Left renal pelvis (tissue), 4 donors: ENCODE results near the gene GRID1. TPM values are rescaled to one million over a fixed set of nuclear protein-coding genes. Genes with fewer than 3 reads are reported as not detected.

Experiments
- DNase-seq, 4 donors: peaks; one replicate each; pipeline ENCODE4 v3.0.0-alpha.2; 2013; ENCODE audit warnings: low read depth in 4 of 4, low spot score in 3 of 4
- polyA plus RNA-seq, 4 donors: library from polyadenylated mRNA; unstranded; fragments of 120-200 nt; gene quantifications; one replicate each; pipeline ENCODE4 v1.2.1, GENCODE V29; 2013; ENCODE audit not compliant: insufficient read length in 4 of 4

The GRID1 gene
- polyA plus RNA-seq, 4 donors, result 1.6 to 5.4 (median 1.9) TPM

DNA sequence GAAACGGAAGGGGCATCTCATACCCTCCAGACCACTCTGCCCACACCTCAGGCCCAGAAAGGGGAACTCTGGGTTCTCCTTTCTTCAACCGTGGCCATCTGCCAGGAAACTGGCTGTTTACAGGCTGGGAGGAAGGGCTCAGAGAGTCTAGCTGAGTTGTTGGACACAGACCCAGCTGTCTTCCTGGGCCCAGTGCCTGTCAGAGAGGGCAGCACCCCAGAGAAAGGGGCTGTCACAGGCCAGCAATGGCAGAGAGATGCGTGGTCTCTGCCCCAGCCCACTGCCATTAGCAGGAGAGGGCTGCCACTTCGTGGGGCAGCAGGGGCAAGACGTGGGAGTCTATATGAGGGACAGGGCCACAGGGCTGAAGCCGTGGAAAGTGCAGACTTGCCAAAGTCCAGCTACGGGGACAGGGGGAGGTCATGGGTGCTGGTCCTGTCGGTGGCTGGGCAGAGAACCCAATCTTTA lies 11.0 kb downstream of the GRID1 start:
- DNase-seq, result no peak

DNA sequence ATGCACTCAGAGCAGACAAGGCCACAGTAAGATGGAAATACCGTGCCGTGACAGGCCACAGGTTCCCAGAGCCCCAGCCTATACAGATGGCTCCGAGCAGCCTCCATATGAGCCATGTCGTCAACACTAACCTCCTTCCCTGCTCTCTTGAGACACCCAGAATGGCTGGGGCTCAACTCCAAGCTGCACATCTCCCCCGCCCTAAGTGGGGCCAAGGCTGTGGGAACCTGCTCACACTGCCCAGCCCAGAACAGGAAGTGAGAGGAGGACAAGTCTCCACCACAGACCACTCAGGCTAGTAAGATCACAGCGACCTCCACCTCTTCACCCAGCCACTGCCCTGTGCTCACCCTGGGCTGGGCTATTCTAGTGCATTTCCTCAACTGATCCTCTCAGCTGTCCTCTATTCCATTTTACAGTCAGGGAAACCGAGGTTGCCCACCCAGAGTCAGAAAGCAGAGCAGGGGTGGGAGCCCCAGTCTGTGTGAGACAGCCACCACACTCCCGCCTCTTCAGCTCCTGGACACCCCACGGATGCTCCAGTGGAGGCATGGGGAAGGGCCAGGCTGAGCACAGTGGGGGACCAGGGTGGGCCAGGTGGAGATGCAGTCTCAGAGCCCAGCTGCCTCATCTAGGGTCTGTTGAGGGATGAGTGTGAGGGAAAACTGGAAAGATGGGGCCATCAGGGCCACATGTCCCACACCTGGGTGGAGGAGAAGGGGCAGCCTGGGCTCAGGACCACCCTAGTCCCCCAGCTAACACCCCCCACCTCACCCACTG lies 11.6 kb downstream of the GRID1 start:
- no peak for DNase-seq

DNA sequence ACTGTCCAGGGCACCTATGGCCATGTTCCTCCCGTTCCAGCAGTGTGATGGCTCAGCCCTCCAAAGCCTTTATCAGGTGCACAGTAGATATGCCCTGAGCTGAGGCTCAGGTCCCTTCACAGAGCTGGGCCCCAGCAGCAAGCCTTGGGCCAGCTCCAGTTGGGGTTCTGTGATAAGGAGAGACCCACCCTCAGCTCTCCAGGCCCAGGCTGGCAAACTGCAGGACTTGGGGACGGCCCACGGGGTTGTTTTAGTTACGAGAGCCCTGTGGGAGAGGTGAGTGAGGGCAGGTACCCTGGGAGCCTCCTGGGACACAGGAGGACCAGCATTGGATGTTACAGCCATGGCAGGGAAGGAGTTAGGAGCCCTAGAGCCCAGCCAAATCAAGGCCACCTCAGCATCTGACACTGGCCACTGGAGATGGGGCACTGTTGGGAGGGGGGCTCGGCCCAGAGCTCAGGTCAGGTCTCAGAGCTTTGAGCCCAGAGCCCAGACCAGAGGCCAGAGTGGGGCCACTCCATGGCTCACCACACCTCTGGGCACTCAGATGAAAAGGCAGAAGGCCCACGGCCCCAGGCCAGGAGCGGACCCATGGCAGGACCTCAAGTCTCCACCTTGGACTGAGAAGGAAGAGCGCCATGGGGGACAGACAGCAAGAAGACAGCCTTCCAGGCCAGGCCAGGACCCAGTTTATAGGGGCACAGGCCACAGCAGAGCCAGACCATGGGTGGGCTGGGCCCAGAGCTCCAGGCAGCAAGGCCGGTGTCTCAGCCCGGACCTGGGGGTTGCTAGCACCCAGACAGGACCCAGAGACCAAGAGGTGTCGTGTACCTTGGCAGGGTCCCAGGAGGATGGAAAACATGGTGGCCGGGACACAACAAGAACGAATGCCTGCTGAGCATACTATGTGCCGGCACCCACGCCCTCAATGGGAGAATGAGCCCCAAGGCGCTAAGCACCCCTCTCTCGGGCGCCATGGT lies 12.8 kb downstream of the GRID1 start:
- DNase-seq, result no peak

DNA sequence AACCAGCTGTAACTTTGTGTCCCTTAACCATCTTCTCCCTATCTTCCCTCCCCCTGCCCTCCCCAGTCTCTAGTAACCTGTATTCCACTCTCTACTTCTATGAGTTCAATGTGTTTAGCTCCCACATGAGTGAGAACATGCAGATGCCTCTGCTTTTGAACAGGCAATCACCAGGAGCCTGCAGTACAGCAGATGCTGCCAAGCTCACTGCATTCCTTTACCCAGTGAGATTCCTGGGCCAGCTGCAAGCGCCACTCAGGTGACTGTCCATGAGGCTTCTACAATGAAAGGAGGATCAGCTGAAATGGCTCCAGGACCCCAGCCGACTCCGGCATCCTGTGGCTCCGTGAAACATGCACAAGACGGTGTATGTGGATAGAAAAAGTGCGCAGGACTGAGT lies 15.7 kb downstream of the GRID1 start:
- no peak for DNase-seq

GRCh38 chr10:86349940-86350630 lies 16.5 kb downstream of the GRID1 start:
- DNase-seq, result no peak

- DNase-seq, result no peak
Observed at GRCh38 chr10:86349474-86349873, 17.1 kb downstream of the GRID1 start.

DNA sequence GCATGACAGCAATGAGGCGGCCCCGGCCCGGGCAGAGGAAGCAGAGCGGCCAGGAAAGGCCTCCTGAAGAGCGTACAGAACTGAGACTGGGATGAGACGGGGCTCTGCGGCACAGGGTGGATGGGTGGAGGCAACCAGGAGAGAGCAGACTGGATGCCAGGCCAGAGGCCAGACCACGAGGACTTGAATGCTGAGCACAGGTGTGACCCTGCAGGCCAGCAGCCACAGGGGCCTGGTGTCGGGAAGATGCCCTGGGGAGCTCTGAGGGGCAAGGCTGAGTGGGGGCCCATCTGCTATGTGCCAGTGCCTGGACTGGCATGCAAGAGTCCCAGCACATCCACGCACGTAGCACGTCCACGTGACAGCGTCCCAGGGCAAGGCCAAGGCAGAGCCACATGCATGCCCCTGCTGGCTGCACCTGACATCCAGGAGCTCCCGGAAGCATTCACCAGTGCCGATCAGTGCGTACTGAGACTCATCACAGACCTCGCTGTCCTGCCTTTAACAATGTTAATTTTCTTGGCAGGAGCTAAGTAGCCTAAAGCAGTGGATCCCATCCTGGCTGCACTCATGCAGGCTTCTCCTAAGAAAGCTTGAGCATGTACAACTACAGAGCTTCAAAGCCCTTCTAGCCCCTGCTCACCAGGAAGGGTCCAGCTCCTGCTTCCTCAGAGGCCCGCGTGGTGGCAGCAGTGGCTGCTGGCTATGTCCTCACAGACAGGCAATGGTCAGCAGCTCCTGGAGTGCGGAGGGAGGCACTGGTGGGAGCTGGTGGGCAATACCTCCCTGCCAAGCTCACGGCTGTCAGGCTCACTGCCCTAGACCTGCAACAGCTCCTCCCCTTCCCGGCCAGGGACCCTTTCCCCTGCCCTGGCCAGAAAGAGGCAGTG lies 18.0 kb downstream of the GRID1 start:
- DNase-seq, result no peak

- DNase-seq, result no peak
Observed at GRCh38 chr10:86347856-86348255, 18.7 kb downstream of the GRID1 start.

GRCh38 chr10:86346799-86347665 lies 19.6 kb downstream of the GRID1 start:
- no peak for DNase-seq

GRCh38 chr10:86345859-86346798 lies 20.5 kb downstream of the GRID1 start:
- DNase-seq, result no peak

DNA sequence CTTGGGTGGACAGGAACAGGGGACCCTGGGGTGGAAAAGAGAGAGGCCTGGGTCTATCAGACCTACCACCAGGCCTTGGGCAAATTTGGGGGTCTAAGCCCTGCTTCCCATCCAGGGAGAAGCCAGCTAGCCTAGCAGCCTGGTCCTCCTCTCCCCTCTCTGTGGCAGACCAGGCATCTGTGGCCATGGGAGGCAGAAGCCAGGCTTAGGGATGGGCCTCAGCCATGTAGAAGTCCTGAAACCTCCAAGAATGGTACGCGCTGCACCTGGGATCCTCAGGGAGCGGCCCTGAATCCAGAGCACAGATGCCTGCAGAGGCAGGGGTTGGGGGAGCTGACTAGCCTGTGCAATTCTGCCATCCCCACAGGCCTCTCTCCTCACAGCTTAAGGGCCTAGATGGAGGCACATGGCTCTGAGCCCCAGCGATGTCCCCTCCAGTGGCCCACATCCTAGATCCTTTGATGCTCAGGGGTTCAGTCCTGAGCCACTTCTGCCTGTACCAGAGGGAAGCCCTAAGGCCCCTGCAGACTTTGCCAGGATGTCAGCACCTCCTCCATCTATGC lies 21.2 kb downstream of the GRID1 start:
- no peak for DNase-seq

DNA sequence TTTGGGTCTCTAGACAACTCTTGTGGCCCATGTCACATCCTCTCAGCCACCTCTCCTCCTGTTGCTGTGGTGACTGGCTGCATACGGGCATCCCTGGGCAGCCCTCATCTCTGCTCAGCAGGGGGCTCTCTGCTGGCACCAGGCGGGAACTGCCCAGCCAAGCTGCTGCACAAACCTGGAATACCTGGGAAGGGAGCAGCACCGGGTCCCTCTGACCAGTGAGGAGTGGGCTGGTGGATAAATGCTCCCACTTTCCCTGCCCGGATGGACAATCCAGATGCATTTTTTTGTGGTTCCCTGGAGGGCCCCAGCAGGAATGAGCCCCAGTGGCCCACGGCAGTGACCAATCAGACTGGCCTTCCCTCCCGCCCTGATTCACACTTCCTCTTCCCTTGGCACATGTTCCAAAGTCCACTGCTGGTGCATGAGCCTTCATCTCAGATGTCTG lies 21.9 kb downstream of the GRID1 start:
- DNase-seq, result no peak

DNA sequence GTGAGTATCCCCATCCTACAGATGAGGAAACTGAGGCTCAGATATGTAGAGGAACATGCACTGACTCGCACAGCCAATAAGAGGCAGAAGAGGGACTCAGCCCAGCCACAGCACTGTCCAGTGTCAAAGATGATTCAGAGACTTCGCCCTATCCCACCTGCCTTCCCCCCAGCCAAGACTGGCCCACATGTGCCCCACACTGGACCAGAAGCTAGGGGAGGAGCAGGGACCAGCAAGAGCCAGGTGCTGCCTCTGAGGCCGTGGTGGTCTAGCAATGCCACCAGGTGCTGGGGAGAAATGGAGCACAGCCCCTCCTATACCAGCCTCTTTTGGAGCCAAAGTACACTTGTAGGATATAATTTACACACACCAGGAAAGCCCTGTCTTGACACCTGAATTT lies 22.3 kb downstream of the GRID1 start:
- no peak for DNase-seq

DNA sequence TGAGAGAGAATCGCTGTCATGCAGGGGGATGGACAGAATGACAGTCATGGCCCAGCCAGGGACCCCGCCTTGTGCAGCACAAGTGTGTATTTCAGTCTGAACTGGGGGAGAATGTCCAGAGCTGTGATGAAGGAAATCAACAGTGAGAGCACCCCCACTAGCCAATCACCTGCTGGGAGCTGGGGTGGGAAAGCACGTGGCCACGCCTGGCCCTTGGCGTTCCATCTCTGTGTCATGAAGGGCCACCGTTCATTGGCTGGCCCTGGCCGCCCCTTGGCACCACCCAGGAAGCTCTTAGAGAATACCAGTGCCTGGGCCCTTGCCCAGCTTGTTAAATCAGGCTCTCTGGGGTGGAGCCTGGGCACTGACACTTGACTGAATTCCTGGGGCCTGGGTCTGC lies 22.8 kb downstream of the GRID1 start:
- DNase-seq, result no peak

GRCh38 chr10:86342111-86342863 lies 24.3 kb downstream of the GRID1 start:
- DNase-seq, result no peak

- DNase-seq, result no peak
Observed at GRCh38 chr10:86341361-86341811, 25.2 kb downstream of the GRID1 start.

DNA sequence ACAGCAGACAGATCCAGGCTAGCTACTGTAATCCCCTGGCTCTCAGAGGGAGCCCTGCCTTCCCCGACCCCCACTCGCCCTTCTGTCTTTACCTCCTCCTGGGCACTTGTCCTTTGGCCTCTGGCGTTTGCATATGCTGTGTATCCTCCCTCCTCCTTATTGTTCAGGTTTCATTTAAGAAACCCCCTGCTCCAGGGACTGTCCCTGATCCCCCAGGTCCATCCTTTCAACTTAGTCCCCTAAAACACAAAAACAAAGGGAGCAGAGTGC lies 25.7 kb downstream of the GRID1 start:
- no peak for DNase-seq
